Measurements from ENCODE around the gene PPIB.
A peak's percentile ranks its signal among the peaks of the same experiment; 100 is the strongest.
"Not testable (repeated sequence)": the region's sequence is repeated elsewhere in the genome, so short reads cannot be mapped to it uniquely, and the experiment has no call there.

Gene PPIB

DNA sequence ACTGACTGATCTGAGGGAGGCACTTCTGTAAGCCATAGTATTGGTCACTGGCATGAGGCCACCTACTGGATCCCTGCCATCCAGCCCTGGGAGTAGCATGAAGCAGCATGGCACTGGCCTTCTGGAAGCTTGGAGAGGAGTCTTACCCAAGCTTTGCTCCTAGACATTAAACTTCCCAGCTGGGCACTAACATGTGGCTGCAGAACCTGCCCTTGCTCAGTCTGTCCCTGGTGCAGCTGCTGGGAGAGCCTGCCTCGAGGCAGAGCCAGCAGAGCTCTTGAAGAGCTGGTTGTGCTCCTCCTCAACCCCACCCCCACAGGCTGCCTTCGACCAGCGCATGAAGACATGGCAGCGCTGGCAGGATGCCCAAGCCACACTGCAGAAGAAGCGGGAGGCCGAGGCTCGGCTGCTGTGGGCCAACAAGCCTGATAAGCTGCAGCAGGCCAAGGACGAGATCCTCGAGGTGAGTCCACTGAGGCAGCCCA lies 28.4 kb downstream of the PPIB start:
- no peaks in the 10 kb centered on the region for H3K9me3 Mint-ChIP-seq
- H3K27ac Mint-ChIP-seq: no peak overlapping the region
- no peak for ATAC-seq
- H3K36me3 Mint-ChIP-seq: peaks cover 51% of the 10 kb centered on the region
- peaks cover 14% of the 10 kb centered on the region for H3K4me1 Mint-ChIP-seq
- no peak overlapping the region for H3K4me3 Mint-ChIP-seq
- no peaks in the 10 kb centered on the region for H3K27me3 Mint-ChIP-seq

DNA sequence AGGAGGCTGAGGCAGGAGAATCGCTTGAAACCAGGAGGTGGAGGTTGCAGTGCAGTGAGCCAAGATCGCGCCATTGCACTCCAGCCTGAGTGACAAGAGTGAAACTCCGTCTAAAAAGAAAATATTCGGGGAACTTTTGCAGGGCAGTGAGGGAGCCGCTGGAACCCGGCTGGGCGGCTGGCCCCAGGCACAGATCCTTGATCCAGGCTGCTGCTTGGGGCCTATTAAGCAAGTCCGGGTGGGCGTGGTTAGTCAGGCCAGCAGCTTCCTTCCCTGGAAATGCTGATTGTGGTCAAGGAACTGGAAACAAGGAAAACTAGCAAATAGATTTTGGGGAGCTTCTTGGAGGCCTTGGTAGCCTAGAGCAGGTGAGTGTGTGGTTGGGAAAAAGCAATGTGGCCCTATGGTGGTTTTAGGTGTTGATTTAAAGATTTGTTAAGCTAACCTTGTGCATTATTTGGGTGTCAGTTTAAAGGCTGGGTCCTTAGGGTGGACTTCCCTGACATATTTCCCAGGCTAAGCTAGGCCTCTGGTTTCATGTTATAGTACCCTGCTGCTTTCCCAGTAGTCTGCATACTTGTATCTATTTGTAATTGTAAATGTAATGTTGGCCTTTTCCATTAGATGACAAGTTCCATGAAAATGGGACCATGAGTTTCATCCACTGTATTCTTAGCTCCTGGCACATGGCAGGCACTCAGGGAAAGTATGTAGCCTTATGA lies 29.0 kb downstream of the PPIB start:
- Mint-ChIP-seq H3K36me3 (peaks cover 51% of the 10 kb centered on the region), H3K4me3 (no peak overlapping the region), H3K9me3 (no peaks in the 10 kb centered on the region), H3K4me1 (peaks cover 14% of the 10 kb centered on the region), H3K27me3 (no peaks in the 10 kb centered on the region), H3K27ac (no peak overlapping the region)
- ATAC-seq: no peak

DNA sequence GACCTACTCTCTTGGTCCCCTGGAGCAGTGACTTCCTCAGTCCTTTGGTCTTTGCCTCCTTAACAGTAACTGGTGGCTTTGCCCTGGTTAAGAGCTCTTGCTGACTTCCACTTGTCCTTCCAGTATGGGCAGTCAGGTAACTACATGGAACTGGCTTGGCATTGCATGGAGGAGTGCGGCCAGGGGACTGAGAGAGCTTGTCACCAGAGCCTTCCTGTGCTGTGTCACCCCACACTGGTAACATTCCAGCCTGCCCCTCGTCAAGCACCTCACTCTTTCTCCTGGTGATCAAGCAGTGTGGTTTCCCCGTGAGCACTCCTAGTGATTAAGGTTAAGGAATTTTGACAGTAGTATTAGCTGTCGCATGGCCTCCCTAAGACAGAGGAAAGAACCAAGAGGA lies 30.6 kb downstream of the PPIB start:
- Mint-ChIP-seq H3K4me3 (no peak overlapping the region), H3K27me3 (no peaks in the 10 kb centered on the region), H3K36me3 (peaks cover 54% of the 10 kb centered on the region), H3K27ac (peak overlapping the region; percentile 62), H3K4me1 (peaks cover 10% of the 10 kb centered on the region), H3K9me3 (no peaks in the 10 kb centered on the region)
- no peak for ATAC-seq

DNA sequence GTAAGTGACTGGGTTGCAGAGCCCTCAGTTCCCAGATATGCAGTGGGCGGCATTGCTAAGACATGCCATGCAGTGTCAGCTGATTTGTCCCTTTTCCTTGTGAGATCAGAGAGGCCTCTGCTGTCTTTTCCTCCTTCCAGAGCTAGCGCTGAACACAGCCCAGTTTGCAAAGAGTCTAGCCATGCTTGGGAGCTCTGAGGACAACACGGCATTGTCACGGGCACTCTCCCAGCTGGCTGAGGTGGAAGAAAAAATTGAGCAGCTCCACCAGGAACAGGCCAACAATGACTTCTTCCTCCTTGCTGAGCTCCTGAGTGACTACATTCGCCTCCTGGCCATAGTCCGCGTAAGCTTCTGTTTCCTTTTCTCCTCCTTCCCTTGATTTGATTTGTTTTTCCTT lies 31.3 kb downstream of the PPIB start:
- Mint-ChIP-seq H3K36me3 (peaks cover 47% of the 10 kb centered on the region), H3K27ac (no peak overlapping the region), H3K27me3 (no peaks in the 10 kb centered on the region), H3K4me1 (peaks cover 3% of the 10 kb centered on the region), H3K9me3 (no peaks in the 10 kb centered on the region), H3K4me3 (no peak overlapping the region)
- ATAC-seq: no peak

DNA sequence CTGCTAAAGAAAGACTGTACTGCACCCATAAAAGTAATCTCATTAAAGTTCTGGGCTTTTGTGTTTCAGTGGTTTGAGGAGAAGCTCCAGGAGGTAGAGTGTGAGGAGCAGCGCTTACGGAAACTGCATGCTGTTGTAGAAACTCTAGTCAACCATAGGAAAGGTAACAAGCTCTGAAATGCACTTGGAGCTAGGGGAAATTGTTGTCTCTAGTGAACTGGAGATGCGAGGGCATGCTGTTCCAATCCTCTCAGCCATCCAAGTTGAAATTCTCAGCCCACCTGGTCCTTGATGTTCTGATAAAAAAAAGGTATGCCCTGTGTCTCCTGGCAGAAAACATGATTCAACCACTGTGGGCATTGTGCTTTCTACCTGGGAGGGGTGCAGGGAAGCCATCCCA lies 32.7 kb downstream of the PPIB start:
- H3K36me3 Mint-ChIP-seq: peaks cover 47% of the 10 kb centered on the region
- no peaks in the 10 kb centered on the region for H3K27me3 Mint-ChIP-seq
- H3K4me1 Mint-ChIP-seq: no peaks in the 10 kb centered on the region
- no peaks in the 10 kb centered on the region for H3K9me3 Mint-ChIP-seq
- no peak for ATAC-seq
- H3K27ac Mint-ChIP-seq: no peak overlapping the region
- H3K4me3 Mint-ChIP-seq: no peak overlapping the region

DNA sequence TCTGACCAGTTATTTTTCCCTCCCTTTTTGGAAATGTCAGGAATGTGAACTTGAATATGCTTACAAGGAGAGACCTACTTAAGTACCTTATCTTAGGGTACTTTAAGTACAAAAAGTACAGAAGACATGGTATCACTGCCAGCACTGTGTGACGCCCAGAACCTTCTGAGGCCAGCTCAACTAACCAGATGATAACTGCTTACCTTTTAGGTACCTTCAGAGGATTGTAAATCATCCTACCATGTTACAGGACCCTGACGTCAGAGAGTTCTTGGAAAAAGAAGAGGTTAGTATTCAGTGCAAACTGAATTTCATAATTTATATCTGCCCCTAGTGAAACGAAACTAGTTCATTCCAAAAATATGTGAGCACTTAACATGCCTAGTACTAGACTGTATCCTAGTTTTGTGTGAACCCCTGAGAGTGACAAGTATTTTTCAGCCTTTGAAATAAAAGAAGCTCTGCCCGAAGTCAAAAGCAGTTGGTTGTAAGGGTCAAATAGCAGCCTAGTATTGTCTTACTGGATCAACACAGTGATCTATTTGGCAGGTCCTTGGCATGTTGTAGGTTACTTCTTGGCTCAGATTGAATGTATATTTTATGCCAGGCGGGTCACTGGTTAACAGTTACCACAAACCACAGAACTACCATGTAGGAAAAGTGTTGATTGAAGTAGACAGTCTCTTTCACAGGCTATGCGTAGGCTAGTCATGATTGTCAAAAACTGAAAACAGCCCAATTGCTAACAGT lies 35.1 kb downstream of the PPIB start:
- H3K4me1 Mint-ChIP-seq: no peaks in the 10 kb centered on the region
- H3K4me3 Mint-ChIP-seq: no peak overlapping the region
- H3K27me3 Mint-ChIP-seq: no peaks in the 10 kb centered on the region
- no peak for ATAC-seq
- no peak overlapping the region for H3K27ac Mint-ChIP-seq
- H3K9me3 Mint-ChIP-seq: no peaks in the 10 kb centered on the region
- H3K36me3 Mint-ChIP-seq: peaks cover 54% of the 10 kb centered on the region

DNA sequence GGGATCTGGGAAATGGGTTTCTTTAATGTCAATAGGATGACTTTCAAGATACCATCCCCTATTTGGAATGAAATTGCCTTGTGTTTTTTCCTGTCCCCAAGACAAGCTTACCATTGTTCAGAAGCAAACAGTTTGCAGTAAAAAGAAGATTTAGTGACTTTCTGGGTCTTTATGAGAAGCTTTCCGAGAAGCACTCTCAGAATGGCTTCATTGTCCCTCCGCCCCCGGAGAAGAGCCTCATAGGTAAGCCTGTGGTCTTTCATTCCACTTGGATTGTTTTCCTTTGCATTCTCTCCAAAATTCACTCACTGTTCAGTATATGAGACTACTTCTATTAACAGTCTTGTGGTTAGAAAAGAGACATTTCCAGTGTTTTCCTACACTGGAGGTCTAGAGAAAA lies 36.8 kb downstream of the PPIB start:
- no peak for ATAC-seq
- Mint-ChIP-seq H3K27ac (no peak overlapping the region), H3K27me3 (no peaks in the 10 kb centered on the region), H3K9me3 (no peaks in the 10 kb centered on the region), H3K4me1 (no peaks in the 10 kb centered on the region), H3K4me3 (no peak overlapping the region), H3K36me3 (peaks cover 45% of the 10 kb centered on the region)

DNA sequence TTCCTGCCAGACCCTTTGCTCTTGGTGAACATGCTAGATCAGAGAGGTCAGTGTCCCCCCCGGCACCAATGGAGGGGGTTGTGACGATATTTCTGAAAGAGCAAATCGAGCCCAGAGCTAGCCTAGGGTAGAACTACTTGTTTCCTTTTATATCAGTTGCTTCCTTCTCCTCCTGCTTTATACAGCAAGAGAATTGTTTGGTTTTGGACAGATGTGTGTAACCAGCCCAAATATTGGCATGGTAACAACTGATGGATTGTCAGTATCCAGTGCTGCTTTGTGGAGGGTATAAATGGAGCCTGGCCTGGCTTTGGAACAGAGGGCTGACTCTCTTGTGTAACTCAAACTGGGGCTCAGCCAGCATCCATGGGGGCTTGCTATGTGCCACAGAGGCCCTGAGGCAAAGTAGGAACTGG lies 39.9 kb downstream of the PPIB start:
- no peak overlapping the region for H3K4me3 Mint-ChIP-seq
- no peak overlapping the region for H3K27ac Mint-ChIP-seq
- peaks cover 51% of the 10 kb centered on the region for H3K36me3 Mint-ChIP-seq
- H3K27me3 Mint-ChIP-seq: no peaks in the 10 kb centered on the region
- no peaks in the 10 kb centered on the region for H3K4me1 Mint-ChIP-seq
- no peak for ATAC-seq
- no peaks in the 10 kb centered on the region for H3K9me3 Mint-ChIP-seq

DNA sequence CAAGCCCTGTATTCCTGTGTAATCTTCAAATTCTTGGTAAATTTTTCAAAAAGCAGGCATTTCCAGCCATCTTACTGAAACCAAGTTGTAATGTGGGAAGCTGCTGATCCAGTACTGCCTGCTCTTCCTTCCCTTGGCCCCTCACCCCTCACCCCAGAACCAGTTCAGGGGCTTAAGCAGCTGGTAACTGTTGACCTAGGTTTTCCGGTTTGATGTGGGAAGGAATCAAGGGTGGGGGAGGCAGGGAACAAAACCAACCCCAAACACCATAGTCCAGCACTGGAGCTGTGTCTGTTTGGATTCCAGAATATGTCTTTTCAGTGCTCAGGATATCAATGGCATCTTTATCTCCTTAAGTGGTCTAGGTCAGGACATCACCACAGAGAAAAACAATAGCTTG lies 40.4 kb downstream of the PPIB start:
- Mint-ChIP-seq H3K27me3 (no peaks in the 10 kb centered on the region), H3K9me3 (no peaks in the 10 kb centered on the region), H3K36me3 (peaks cover 49% of the 10 kb centered on the region)

DNA sequence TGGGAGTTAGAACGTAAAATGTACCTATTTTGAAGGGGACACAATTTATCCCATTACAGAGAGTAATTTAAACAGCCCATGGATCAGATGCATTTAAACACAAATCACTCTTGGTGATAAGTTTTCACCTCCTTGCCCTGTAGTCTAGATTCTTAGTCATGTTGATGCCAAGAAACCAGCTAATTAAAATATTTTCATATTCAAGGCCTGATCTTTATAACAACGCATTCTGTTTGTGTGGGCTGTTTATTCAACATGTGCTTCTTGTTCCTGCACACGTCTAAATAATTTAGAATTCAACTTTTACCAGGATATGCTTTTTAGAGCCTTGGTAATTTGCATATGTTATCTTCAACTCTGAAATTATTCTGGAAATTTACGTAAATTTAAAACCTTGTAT lies 41.2 kb downstream of the PPIB start:
- Mint-ChIP-seq H3K4me1 (no peaks in the 10 kb centered on the region), H3K27me3 (no peaks in the 10 kb centered on the region), H3K4me3 (no peak overlapping the region), H3K27ac (no peak overlapping the region), H3K9me3 (no peaks in the 10 kb centered on the region), H3K36me3 (peaks cover 52% of the 10 kb centered on the region)
- no peak for ATAC-seq

More for the DNA sequence above, 40.4 kb downstream of the PPIB start:
- Mint-ChIP-seq H3K4me1 (no peaks in the 10 kb centered on the region), H3K4me3 (no peak overlapping the region), H3K27ac (no peak overlapping the region)
- no peak for ATAC-seq

DNA sequence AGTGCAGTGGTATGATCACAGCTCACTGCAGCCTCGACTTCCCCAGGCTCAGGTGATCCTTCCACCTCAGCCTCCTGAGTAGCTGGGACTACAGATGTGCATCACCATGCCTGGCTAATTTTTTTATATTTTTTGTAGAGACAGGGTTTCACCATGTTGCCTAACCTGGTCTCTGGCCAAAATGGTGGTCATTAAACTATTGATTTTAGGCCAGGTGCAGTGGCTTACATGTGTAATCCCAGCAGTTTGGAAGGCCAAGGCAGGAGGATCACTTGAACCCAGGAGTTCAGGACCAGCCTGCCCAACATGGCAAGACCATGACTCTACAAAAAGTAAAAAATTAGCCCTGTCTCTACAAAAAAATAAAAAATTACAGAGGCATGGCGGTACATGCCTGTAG lies 42.5 kb downstream of the PPIB start:
- H3K4me1 Mint-ChIP-seq, H3K4me3 Mint-ChIP-seq, H3K27ac Mint-ChIP-seq, H3K27me3 Mint-ChIP-seq, ATAC-seq, H3K9me3 Mint-ChIP-seq: not testable (repeated sequence)
- H3K36me3 Mint-ChIP-seq: peaks cover 47% of the 10 kb centered on the region

DNA sequence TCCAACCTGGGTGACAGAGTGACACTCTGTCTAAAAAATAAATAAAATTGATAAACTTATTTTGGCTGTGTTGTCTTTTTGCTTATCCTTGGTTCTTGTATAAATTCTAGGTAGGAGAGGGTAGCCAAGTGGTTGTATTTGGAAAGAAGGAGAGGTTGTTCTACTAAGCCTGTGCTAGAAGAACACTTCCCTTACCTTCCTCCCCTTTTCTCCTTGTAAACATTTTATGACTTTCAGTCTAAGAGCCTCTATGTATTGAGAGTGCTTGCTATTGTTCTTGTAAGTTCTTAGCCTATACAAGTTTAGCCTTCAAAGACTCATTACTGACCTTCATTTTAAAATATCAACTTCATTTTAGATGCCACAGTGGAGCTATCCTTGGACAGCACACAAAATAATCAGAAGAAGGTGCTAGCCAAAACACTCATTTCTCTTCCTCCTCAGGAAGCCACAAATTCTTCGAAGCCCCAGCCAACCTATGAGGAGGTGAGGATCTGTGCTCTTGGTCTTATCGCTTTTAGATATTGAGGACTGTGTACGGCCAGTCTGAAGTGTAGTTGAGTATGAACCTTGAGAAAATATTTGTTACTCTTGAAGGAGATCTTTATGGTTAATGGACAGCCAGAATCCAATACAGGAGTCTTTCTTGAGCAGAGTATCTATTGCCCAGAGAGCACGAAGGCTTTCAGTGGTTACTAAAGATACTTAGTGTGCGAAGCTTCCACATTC lies 44.9 kb downstream of the PPIB start:
- Mint-ChIP-seq H3K36me3 (peaks cover 52% of the 10 kb centered on the region), H3K4me1 (peaks cover 9% of the 10 kb centered on the region), H3K27ac (no peak overlapping the region), H3K9me3 (no peaks in the 10 kb centered on the region), H3K27me3 (no peaks in the 10 kb centered on the region), H3K4me3 (no peak overlapping the region)
- ATAC-seq: no peak

DNA sequence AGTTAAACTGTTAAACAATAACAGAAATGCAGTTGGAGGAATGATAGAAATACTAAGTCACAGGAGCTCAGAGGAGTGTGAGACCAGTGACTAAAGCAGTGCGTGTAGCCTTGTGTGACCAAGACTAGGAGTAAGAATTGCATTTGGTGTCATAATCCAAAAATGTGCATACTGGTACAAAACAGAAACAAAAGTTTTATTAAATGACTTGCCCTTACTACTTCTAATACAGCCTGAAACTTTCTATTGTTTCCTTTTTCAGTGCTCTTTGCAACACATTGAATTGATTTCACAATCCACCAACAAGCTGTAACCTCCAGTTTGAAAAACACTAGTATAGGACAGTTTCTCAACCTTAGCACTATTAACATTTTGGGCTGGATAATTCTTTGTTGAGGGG lies 49.9 kb downstream of the PPIB start:
- Mint-ChIP-seq H3K9me3 (no peaks in the 10 kb centered on the region), H3K36me3 (peaks cover 36% of the 10 kb centered on the region), H3K27me3 (no peaks in the 10 kb centered on the region), H3K27ac (no peak overlapping the region), H3K4me1 (peaks cover 50% of the 10 kb centered on the region), H3K4me3 (no peak overlapping the region)
- ATAC-seq: no peak

DNA sequence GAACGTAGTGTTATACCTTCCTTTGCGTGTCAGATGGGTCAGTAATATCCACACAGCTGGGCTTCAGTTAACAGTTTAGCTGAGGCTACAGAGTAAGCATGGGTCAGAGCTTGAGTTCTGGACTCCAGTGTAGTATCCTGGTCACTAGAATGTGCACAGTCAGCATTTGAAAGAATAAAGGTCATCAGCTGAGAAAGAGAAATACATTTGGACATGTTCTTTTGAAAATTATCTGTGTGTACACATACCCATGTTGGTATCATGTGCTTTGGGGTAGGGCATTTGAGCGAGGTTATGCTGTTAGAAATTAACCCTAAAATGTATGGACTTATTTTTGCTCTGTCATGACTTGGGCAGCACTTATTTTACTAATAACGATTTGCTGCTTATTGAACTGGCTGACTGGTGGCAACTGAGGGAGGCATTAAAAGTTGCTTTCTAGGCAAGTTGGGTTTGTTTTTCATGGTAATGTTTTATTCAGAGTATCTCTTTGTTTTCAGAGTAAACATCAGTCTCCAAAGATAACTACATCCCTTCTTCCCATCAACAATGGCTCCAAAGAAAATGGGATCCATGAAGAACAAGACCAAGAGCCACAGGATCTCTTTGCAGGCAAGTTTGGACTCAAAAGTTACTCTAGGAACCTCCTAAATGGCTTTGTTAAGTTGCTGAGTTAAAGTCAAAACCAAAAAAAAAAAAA lies 50.6 kb downstream of the PPIB start:
- ATAC-seq: no peak
- peak overlapping the region; percentile 23 for H3K27ac Mint-ChIP-seq
- H3K36me3 Mint-ChIP-seq: peaks cover 32% of the 10 kb centered on the region
- no peak overlapping the region for H3K4me3 Mint-ChIP-seq
- H3K4me1 Mint-ChIP-seq: peaks cover 51% of the 10 kb centered on the region
- no peaks in the 10 kb centered on the region for H3K9me3 Mint-ChIP-seq
- no peaks in the 10 kb centered on the region for H3K27me3 Mint-ChIP-seq

DNA sequence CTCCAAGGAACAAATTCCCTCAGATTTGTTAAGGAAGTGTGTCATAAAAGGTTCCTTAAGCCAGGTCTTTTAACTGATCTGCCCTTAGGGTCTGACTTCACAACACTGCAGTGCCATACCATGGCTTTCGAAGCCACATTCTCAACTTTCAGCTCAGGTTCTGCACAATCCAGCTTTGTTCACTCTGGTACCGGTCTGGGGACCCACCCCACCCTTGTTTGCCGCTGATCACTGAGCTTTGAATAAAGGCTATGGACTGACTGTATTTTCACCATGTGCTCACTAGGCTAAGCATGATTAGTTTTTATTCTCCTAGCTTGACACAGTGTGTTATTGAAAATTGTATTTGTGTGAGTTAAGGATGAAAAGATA lies 51.2 kb downstream of the PPIB start:
- Mint-ChIP-seq H3K27ac (peak overlapping the region; percentile 23), H3K4me1 (peaks cover 56% of the 10 kb centered on the region), H3K9me3 (no peaks in the 10 kb centered on the region), H3K36me3 (peaks cover 28% of the 10 kb centered on the region), H3K4me3 (no peak overlapping the region), H3K27me3 (no peaks in the 10 kb centered on the region)
- no peak for ATAC-seq

Data from stimulated activated memory B cell treated with anti-CD40 and anti-IgM and Interleukin-4, amounts not matched to agents 10 μg/mL and 1 μg/mL and 100 μg/mL, for 72 hours (primary cell).